ENCODE measurements around the gene PDCD1. TPM values are rescaled to one million over a fixed set of nuclear protein-coding genes. Genes with fewer than 3 reads are reported as not detected.
"Not testable (repeated sequence)": the region's sequence is repeated elsewhere in the genome, so short reads cannot be mapped to it uniquely, and the experiment has no call there.

The PDCD1 gene
- total RNA-seq, 1 experiment from 2014 or later = 0.22 TPM

GRCh38 chr2:241808051-241808720, 50.5 kb downstream of the PDCD1 start:
- H3K9ac ChIP-seq (ENCODE audit: low read length) = no peak overlapping the region
- ChIA-PET POLR2A (no interaction called here), CTCF (no interaction called here)

GRCh38 chr2:241806217-241806616, 52.5 kb downstream of the PDCD1 start:
- H4K20me1 ChIP-seq (ENCODE audit: insufficient read depth); H3K27ac ChIP-seq (ENCODE audit: low read depth, low read length); H3K79me2 ChIP-seq (ENCODE audit: insufficient read depth, low read length); H2AFZ ChIP-seq (ENCODE audit: low read depth, low read length, poor library complexity, severe bottlenecking); H3K9me3 ChIP-seq (ENCODE audit: control insufficient read depth in 1 of 2, insufficient read depth in 1 of 2, low read depth in 1 of 2, low read length in 2 of 2); intact Hi-C loops (cut with micrococcal nuclease); H3K4me2 ChIP-seq (ENCODE audit: low read length); H3K9ac ChIP-seq (ENCODE audit: low read length); ATAC-seq; BruUV-seq (replicated peaks); H3K27me3 ChIP-seq (ENCODE audit: insufficient read depth, low read length); CTCF ChIA-PET; H3K36me3 ChIP-seq (ENCODE audit: control insufficient read depth in 1 of 2, insufficient read depth in 2 of 2, low read length in 2 of 2); H3K4me1 ChIP-seq (ENCODE audit: control insufficient read depth in 1 of 2, insufficient read depth in 2 of 2, low read length in 2 of 2); H3K4me3 ChIP-seq (replicated peaks in 1 of 2; ENCODE audit: low read depth in 1 of 2, low read length in 2 of 2); DNase-seq (ENCODE audit: low read depth, low spot score); H3K9me2 ChIP-seq (ENCODE audit: insufficient read depth); POLR2A ChIA-PET; RAD21 ChIA-PET (ENCODE audit: low non-redundant PET in 1 of 2, low total read pairs in 2 of 2, uncharacterized antibody in 2 of 2, unreplicated experiment in 2 of 2): not testable (repeated sequence)

More at GRCh38 chr2:241808051-241808720, 50.5 kb downstream of the PDCD1 start:
- RAD21 ChIA-PET (ENCODE audit: low non-redundant PET in 1 of 2, low total read pairs in 2 of 2, uncharacterized antibody in 2 of 2, unreplicated experiment in 2 of 2) = no interaction called here
- no peak for TF ChIP-seq POLR2A (IDR thresholded peaks at IDR 0.05; ENCODE audit: borderline replicate concordance, extremely low read depth, insufficient read depth, insufficient read length)
- no peak for TF ChIP-seq SP1 (IDR thresholded peaks at IDR 0.05; ENCODE audit: low read depth)
- no peak for TF ChIP-seq CTCF (IDR thresholded peaks at IDR 0.05 in 2 of 3, conservative IDR thresholded peaks at IDR 0.05 in 1 of 3; ENCODE audit: borderline replicate concordance in 1 of 3, insufficient read depth in 1 of 3, low read depth in 2 of 3, low read length in 2 of 3)
- TF ChIP-seq EZH2phosphoT487 (IDR thresholded peaks at IDR 0.05; ENCODE audit: borderline replicate concordance) = no peak
- TF ChIP-seq YY1 (IDR thresholded peaks at IDR 0.05; ENCODE audit: extremely low read depth, insufficient replicate concordance, low read depth, low read length) = no peak
- TF ChIP-seq ZBTB33 (IDR thresholded peaks at IDR 0.05; ENCODE audit: extremely low read depth, insufficient replicate concordance, low read length) = no peak
- TF ChIP-seq CEBPB (IDR thresholded peaks at IDR 0.05; ENCODE audit: low read depth) = no peak
- no peak for TF ChIP-seq CBX3 (IDR thresholded peaks at IDR 0.05; ENCODE audit: low read depth)
- TF ChIP-seq JUND (IDR thresholded peaks at IDR 0.05) = no peak
- no peak for TF ChIP-seq SRF (IDR thresholded peaks at IDR 0.05; ENCODE audit: low read depth)
- no peak for TF ChIP-seq RAD21 (IDR thresholded peaks at IDR 0.05; ENCODE audit: low read depth)
- no peak for TF ChIP-seq ATF3 (IDR thresholded peaks at IDR 0.05)
- TF ChIP-seq SIN3A (IDR thresholded peaks at IDR 0.05; ENCODE audit: low read depth) = no peak
- no peak for TF ChIP-seq ZNF274 (IDR thresholded peaks at IDR 0.05; ENCODE audit: low read depth, low read length)
- DNase-seq (ENCODE audit: low read depth, low spot score) (no peak), ATAC-seq (no peak)
- Histone ChIP-seq H3K4me3 (replicated peaks in 1 of 2; ENCODE audit: low read depth in 1 of 2, low read length in 2 of 2) (no peak overlapping the region), H3K4me1 (ENCODE audit: control insufficient read depth in 1 of 2, insufficient read depth in 2 of 2, low read length in 2 of 2) (no peaks in the 10 kb centered on the region), H3K36me3 (ENCODE audit: control insufficient read depth in 1 of 2, insufficient read depth in 2 of 2, low read length in 2 of 2) (no peaks in the 10 kb centered on the region), H2AFZ (ENCODE audit: low read depth, low read length, poor library complexity, severe bottlenecking) (no peak overlapping the region), H3K9me3 (ENCODE audit: control insufficient read depth in 1 of 2, insufficient read depth in 1 of 2, low read depth in 1 of 2, low read length in 2 of 2) (no peaks in the 10 kb centered on the region), H3K27me3 (ENCODE audit: insufficient read depth, low read length) (no peaks in the 10 kb centered on the region), H3K27ac (ENCODE audit: low read depth, low read length) (no peak overlapping the region), H4K20me1 (ENCODE audit: insufficient read depth) (no peaks in the 10 kb centered on the region), H3K9me2 (ENCODE audit: insufficient read depth) (no peaks in the 10 kb centered on the region), H3K79me2 (ENCODE audit: insufficient read depth, low read length) (no peaks in the 10 kb centered on the region), H3K4me2 (ENCODE audit: low read length) (no peak overlapping the region)
- intact Hi-C loops (cut with micrococcal nuclease) = no loop called here
- no TSS peak for BruUV-seq (replicated peaks)

Measured in HCT116 (cell line).